ENCODE results near the gene SMYD2.

DNA sequence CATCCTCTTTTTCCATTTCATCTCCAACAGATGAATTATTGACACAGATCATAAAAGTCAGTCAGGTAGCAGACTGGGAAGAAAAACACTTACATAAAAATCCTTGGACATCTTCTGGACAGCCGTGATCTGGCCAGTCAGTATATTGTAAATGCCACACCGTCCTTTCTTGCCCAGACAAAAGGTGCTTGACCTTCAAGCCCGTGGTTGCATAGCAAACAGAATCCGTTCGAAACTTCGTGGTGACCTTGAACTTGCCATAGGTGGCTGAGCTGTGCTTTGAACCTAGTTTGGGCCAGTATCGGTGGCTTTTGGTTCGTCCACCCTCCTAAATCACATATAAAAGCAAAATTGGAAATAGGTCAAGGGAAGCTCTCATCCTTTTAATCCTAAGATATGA is 88.4 kb downstream of the SMYD2 start:
- no peak for TF ChIP-seq POLR2A (IDR thresholded peaks at IDR 0.05; ENCODE audit: low read length)
- TF ChIP-seq GATA1 (IDR thresholded peaks at IDR 0.05; ENCODE audit: low read depth, low read length) = no peak
